SKM-1 (cell line): ENCODE results near the gene IFI16.

Experiments used
- DNase-seq: peaks from one replicate; lab custom pipeline; 2025; ENCODE audit not compliant: unreplicated experiment; lab: John Stamatoyannopoulos, UW

IFI16 gene

DNA sequence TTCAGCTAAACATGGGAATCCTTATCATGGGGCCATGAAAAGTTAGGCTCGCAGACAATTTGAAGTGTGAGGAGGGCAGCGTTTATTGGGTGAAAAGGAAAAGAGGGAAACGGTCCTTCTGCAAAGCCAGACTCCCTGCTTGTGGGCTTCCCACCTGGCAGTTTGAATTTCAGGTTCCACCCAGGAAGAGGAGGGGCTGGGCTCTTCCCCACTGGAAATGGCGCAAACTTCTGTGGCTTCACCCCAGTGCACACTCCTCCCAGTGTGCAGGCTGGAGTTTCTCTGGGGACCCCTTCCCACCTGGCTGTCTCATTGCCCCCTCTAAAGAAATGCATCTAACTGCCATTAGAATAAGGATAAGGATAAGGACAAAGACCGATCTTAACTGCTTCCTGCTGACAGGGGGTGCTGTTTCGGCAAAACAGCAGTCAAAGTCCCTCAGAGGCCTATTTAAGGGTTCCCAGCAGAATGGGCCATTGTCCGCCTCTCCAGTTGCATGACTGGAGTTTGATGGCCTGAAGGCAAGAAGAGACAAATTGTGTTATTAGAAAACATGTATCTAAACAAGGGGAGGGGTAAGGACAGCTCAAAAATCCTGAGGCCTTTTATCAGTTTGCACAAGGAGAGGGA lies 46.5 kb downstream of the IFI16 start:
- DNase-seq = no peak

DNA sequence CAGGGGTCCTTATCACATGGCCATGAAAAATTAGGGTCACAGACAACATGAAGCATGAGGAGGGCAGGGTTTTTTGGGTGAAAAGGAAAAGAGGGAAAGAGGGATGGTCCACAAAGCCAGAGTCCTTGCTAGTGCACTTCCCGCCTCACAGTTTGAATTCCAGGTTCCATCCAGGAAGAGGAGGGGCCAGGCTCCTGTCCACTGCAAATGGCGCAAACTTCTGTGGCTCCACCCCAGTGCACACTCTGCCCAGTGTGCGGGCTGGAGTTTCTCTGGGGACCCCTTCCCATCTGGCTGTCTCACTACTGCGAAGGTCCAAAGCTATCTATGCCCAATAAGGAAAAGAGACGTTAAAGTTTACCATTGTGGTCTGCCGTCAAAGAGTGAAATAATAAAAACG lies 49.0 kb downstream of the IFI16 start:
- DNase-seq = no peak

DNA sequence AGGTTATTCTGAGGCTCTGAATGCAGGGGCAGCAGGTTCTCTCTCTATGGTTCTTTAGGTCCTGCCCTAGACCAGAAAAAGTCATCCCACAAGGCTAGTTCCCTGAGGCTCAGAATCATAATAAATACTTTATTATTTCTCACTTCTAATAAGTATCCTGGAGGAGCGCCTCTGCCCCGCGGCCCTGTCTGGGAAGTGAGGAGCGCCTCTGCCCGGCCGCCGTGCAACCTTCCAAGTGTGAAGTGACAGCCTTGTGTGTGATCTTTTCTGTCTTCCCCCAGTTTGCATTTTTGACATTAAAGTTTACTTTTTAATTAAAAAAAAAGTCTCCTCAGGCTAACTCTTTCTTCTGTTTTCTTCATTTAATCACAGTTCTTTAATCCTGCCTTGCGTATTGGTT lies 55.4 kb downstream of the IFI16 start:
- no peak for DNase-seq

DNA sequence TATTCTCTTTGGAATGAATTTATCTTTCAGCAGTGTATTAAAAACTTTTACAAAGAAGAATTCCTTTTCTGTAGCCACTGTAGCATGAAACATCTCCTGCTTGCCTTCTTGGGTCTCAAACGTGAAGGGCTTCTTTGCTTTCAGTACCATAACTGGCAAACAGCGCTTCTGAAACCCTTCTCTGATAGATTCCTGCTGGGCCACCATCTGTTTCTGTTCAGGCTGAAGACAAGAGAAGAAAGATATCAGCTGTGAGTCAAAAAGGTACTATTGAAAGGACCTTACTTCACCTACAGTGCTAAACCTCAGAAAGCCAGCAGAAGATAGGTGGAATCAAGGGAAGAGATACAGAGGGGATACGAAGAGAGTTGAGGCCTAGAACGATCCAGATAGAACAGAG lies 56.4 kb downstream of the IFI16 start:
- DNase-seq = no peak

- DNase-seq = peak; percentile 92
Measured at GRCh38 chr1:159067699-159068621, 58.3 kb downstream of the IFI16 start.

DNA sequence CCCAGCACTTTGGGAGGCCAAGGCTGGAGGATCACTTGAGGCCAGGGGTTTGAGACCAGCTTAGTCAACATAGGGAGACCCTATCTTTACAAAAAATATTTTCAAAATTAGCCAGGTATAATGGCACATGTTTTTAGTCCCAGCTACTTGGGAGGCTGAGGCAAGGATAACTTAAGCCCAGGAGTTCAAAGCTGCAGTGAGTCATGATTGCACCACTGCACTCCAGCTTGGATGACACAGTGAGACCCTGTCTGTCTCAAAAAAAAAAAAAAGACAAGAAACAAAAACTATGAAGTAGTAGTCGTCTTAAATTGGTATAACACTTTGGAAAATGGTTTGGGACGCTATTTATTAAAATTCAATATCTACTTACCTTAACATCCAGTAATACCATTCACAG lies 59.2 kb downstream of the IFI16 start:
- DNase-seq = no peak

DNA sequence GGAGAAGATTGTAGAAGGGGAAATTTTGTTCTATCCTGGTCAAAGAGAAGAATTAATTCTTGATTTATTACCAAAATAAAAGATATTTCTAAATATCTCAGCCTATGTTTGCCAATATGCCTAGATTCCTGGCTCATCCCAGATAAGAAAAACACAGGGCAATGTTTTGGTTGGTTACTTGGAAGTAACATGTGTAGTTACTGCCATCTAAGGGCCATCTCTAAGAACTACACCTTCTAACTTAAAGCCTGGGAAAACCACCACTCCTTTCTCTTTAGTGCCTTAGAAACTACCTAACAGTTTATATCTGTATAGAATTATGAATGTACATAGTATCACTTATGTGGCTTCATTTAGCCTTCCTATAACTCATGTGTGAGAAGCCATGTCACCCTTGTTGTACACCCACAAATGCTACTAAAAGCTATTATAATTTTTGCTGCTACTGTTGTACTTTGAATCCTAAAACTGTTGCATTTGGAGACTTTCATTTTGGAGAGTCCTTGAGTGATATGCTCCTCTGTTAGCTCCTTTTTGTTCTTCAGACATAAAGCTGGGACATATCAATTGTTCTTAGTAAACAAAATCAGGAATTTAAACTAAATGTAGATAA lies 62.4 kb downstream of the IFI16 start:
- peak; percentile 82 for DNase-seq

- DNase-seq = no peak
Measured at GRCh38 chr1:159076438-159077119, 66.9 kb downstream of the IFI16 start, which contains the start of gene AIM2. Gene AIM2, minus strand, starts transcription at chr1:159076766. Its CDS starts 3,267 bp downstream, at chr1:159073499.

- peak; percentile 57 for DNase-seq
Measured at GRCh38 chr1:159077120-159077961, 67.6 kb downstream of the IFI16 start.

- no peak for DNase-seq
Measured at GRCh38 chr1:159079525-159079924, 69.8 kb downstream of the IFI16 start.

DNA sequence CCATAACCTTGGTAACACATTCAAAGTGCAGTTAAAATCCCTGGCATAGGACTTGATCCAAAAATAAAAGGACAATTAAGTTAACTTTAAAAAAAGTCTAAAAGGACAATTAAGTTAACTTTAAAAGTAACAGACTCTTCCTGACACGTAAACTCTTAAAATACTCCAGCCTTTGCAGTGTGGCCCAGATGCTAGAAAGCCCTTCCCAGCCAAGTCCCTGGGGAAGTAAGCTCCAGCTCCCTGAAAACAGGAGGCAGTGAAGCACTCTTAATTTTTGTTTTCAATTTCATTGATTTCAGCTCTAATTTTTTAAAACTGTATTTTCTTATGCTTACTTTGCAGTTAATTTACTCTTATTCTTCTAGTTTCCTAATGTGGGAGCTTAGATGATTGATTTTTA lies 71.9 kb downstream of the IFI16 start:
- no peak for DNase-seq

GRCh38 chr1:159083013-159083412 lies 73.3 kb downstream of the IFI16 start:
- no peak for DNase-seq

DNA sequence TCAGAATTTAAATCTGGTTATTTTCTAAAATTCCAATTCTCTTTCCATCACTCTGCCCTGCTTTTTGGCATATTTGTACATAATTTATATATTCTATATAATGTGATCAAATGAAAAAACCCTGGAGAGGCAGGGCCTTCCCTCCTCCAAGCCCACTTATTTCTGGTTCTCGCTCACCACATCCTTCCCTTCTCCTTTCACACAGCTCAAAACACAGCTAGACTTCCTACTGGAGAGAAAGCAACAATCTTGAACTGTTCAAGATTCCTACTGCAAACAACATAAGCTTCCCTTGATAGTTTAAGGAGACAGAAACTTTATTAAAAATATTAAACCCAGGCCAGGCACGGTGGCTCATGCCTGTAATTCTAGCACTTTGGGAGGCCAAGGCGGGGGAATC lies 74.4 kb downstream of the IFI16 start:
- DNase-seq = no peak

- peak; percentile 77 for DNase-seq
Measured at GRCh38 chr1:159084867-159085266, 75.2 kb downstream of the IFI16 start.

DNA sequence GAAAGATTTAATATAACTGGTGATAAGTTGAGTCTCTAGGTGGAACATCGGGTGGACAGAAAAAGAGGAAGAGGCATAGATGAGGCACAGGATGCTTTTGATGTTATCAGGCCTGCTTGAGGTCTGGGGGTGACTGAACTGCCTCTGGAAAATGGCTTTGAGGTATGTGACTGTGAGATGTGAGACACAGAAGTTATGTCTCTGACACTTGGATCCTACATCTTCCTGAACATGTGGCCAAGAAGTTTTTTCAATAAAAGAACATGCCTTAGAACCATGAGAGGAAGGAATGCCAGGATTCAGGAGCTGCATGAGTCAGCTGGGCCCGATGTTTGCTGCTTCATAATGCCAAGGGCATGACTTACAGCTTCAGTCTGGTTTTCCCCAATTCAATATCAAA lies 78.3 kb downstream of the IFI16 start:
- peak; percentile 48 for DNase-seq

DNA sequence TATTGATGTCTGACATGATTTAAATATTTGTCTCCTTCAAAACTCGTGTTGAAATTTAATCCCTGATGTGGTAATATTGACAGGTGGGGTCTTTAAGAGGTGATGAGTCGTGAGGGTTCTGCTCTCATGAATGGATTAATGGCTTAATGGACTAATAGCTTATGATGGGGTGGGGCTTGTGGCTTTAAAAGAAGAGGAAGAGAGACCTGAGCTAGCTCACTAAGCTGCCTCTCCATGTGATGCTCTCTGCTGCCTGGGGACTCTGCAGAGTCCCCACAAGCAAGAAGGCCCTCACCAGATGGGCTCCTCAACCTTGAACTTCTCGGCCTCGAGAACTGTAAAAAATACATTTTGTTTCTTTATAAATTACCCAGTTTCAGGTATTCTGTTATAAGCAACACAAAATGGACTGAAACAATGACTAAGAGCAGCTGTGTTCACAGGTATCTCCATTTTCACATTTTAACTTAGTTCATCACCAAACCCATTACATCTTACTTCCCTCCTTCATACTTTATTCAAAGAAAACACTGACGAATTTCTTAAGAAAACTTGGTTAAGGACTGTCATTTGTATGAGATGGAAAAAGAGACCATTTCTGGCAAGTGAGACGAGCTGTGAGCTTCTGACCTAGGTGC lies 79.0 kb downstream of the IFI16 start:
- DNase-seq = no peak

GRCh38 chr1:159089184-159089791 lies 79.6 kb downstream of the IFI16 start:
- peak; percentile 13 for DNase-seq

DNA sequence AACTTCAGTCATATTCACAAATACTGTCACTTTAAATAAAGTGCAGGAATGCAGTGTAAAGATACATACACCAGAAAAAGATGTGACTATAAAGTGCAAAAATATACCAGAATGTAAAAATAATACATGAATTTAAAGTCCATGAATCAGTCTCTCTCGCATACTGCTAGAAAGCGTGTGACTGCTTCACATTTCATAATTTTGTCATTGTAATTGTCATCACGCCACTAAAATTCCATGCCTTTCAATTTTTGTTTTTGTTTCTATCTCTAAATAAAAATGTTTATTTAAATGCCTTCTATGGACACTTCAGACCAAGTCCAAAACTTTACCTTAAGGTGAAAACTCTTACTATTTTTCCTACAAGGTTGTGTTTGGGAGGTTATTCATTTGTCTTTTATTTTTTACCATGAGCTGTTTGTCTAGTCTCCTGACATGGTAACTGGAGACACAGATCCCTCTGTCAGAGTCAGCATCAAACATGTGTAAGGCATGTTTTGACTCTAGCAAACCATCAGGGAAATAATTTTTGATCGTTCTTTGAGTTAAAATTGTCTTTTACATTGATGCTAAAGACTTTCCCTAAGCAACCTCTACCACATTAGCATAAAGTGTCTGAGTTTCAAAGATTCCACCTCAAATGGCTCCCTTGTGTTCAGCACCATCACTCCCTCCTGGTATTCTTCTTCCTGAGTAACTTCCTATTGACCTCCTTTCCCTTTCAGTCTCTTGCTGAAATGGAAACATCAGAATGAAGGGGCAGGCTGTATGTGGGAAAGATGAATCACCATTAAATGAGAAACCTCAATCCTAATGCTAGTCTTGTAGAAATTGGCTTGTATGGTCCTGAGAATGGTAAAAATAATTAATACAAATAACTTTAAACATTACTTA lies 80.8 kb downstream of the IFI16 start:
- DNase-seq = no peak

- no peak for DNase-seq
Measured at GRCh38 chr1:159091180-159091560, 81.5 kb downstream of the IFI16 start.
